GM18870 (cell line): ENCODE measurements around the gene FAM168A.
"Not testable (repeated sequence)": the region's sequence is repeated elsewhere in the genome, so short reads cannot be mapped to it uniquely, and the experiment has no call there.

Experiments
- ATAC-seq: cut with Tn5 transposase; IDR thresholded peaks from one replicate; pipeline ENCODE4 v1.9.1; 2021; ENCODE audit warnings: moderate library complexity; ENCODE audit not compliant: unreplicated experiment

FAM168A gene

DNA sequence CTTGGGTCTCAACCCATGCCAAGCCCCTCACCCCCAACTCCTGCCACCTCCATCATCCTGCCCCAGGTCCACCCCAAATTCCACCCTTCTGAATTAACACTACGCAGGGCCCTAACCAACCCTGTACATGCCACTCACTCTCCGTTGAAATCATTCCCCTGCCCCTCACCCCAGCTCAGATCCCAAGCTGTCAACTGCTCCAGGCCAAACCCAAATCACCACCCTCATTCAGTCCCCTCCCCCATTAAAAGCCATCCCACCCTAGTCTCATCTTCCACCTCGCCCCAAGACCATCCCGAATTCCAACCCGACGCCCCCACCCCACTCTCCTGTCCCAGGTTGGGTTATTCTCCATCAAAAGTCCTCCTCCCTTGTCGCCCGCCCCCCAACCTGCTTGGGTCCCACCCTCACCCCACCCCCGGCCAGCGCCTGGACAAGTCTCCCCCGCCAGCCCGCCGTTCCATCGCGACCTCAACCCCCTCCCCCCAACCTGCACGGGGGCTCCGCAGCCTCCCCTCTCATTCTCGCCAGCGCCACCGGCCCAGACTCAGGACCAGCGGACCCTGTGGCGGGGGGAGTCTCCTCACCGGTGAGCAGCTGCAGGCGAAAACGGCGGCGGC lies 466 bp downstream of the FAM168A start:
- peak; percentile 16 for ATAC-seq

DNA sequence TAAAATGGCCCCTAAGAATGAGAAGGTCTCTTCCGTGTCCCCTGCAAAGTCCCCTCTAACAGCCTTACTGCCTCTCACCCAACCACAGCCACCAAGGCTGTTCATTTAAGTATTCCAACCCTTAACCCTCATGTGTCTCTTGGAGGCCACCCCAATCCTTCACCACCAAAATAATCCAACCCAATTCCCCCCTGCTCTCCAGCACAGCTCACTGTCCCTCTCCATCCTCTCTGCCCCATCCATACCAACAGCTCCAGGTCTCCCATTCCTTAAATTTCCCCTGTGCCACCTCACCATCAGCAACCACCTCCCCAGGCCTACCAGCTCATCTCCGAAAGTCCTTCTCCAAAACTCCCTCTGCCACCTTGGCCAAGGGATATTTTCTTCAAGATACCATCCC lies 1.4 kb downstream of the FAM168A start:
- ATAC-seq, result no peak

- ATAC-seq, result no peak
These were observed 5.3 kb downstream of the FAM168A start for GRCh38 chr11:73592640-73593039.

GRCh38 chr11:73591743-73592142 lies 6.2 kb downstream of the FAM168A start:
- ATAC-seq, result no peak

- no peak for ATAC-seq
These were observed 6.9 kb downstream of the FAM168A start for GRCh38 chr11:73590991-73591390.

DNA sequence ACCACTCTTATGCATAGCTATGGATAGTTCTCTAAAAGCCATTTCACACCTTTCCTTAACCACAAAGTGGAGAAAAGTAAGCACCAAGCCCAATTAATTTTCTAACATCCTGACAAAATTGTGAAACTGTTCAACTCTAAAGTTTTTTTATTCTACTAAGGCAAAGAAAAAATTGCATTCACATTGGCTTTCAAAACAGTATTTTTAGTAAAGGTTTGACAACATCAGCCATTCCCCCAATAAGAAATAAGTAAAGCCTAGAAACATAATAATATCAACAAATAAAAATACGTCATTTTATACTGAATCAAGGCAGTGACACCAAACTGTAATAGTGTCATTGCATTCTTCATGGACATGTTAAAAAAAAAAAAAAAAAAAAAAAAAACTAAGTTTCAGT lies 11.1 kb downstream of the FAM168A start:
- no peak for ATAC-seq

DNA sequence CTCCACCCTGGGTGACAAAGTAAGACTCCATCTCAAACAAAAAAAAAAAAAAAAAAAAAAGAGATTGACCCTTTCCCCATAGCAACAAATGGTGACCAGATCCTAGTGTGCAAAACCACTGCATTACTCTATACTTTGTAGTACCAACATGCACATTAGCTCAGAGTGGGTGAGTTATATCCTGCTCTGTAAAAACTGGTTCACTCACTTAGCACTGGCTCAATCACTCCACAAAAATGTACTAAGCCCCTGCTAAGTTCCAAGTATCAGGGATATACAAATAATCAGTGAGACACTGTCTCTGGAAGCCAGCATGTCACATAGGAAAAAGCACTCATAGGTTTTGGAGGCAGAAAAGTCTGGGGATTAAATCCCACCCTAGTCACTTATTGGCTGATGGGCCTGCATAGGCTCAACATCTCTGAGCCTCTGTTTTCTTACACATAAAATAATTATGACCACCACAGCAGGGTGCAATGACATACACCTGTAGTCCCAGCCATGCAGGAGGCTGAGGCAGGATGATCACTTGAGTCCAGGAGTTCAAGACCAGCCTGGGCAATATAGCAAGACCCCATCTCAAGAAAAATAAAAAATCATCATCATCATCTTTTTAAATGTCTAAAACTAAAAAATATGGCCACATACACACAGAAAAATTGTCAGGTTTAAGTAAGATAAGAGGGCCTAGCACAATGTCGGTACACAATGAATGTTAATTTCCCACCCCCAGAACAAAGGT lies 11.9 kb downstream of the FAM168A start:
- ATAC-seq, result no peak

GRCh38 chr11:73584831-73585230 lies 13.1 kb downstream of the FAM168A start:
- ATAC-seq, result no peak

GRCh38 chr11:73582653-73583052 lies 15.3 kb downstream of the FAM168A start:
- ATAC-seq, result no peak

DNA sequence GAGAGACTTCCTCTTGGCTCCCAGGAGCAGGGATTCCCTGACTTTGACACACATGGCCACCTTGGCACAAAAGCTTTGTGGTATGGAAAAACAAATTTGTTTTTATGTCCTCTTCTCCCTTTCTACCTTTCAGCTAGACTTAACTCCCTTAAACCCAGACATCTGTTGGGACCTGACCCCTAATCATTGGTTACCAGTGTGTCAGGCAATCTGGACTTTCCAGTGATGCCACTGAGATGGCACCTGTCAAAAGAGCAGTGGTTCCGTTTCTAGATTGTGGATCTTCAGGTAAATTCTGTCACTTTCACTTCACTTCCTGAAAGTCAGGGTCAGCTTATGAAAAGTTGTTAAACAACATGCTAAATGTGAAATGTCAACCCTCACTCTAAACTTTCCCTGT lies 17.2 kb downstream of the FAM168A start:
- not testable (repeated sequence) for ATAC-seq

- ATAC-seq, result no peak
These were observed 18.1 kb downstream of the FAM168A start for GRCh38 chr11:73579641-73580434.

DNA sequence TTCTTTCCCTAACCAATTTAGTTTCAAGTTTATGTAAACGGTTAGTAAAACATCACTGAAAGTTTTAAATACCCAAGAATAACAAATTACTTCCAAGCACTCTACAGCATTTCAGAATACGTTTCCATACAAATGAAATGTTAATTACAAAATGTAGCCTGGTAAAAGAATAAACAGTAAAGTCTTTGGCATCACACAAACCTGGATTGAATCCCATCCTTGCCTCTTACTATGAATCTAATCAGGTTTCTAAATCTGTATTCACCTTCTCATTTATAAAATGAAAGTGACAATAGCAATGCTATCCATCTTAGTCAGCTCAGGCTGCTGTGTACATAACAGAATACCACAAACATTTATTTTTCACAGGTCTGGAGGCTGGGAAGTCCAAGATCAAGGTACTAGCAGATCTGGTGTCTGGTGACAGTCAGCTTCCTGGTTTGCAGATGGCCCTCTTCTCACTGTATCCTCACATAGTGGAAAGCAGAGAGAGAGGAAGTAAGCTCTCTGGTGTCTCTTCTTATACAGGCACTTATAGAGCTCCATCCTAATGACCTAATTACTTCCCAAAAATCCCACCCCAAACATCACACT lies 19.2 kb downstream of the FAM168A start:
- ATAC-seq, result no peak

DNA sequence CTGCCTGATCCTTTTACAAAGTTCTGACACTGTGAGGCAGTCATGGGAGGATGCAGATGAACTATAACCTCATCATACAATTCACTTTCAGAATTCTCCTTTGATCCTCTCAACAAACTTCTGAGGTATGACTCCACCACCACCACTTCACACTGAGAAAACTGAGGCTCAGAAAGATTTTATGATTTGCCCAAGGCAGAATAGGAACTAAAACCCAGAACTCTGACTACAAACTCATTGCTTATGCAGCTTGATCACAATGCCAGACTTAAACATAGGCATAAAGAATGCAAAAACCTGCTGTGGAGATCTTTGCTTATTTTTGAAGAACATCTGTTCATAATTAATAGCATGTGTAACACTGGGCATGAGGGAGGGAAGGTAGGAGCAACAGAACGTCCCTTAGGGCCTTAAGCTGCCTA lies 20.4 kb downstream of the FAM168A start:
- no peak for ATAC-seq

GRCh38 chr11:73576185-73576614 lies 21.7 kb downstream of the FAM168A start:
- no peak for ATAC-seq

- not testable (repeated sequence) for ATAC-seq
These were observed 25.9 kb downstream of the FAM168A start for GRCh38 chr11:73571982-73572381.

DNA sequence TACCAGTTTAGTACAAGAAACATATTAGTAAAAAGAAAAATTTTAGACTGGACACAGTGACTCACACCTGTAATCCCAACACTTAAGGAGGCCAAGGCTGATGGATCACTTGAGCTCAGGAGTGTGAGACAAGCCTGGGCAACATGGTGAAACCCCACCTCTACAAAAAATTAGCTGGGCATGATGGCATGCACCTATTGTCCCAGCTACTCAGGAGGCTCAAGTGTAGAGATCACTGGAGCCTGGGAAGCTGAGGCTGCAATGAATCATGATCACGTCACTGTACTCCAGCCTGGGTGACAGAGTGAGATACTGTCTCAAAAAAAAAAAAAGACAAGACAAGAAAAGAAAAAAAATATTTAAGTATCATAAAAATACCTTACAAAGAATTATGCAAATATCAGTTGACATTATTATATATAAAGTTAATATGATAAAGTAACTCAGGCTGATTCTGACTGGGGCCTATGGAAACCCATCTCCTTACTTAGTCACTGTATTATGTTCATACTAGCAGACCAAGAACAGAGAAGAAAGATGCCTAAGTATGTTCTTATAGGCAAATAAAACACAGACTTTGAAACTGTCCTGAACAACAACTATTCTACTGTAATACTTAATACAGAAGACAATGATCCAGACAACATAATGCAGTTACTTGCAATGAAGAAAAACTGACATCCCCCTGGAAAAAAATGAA lies 27.3 kb downstream of the FAM168A start:
- ATAC-seq, result no peak

- ATAC-seq, result no peak
These were observed 30.7 kb downstream of the FAM168A start for GRCh38 chr11:73566977-73567755.

DNA sequence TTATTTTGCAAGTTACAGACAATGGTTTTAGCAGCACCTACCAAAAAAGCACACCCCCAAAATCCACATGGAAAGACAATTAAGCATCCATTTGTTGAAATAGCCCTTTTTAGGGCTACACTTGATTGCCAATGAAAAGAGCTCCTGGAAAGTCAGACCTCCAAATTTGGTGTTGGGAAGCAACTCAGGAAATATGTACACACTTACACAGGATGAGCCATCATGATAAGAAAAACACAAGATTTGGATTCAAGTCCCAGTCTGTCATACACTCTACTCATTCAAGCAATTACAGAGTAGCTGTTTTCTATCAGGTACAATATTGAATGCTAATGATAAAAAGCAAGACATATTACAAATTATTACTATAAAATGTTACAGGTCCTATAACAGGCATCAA lies 31.5 kb downstream of the FAM168A start:
- ATAC-seq, result no peak

DNA sequence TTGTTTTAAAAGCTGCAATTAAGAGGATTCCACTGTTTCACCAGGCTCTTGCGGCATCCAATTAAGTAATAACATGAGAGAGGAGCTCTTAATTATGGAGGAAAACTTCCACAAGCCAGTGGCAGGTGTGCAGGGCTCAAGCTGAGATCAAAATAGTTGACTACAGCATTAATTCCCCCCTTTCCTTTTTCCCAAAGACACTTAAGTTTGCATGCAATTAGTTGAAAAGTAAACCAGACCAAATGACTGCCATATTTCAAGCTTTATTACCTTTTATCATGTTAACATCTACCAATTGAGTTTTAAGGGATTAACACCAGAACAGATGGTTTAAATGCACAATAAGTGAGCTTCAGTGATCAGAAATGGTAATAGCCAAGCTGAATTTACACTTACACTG lies 32.1 kb downstream of the FAM168A start:
- no peak for ATAC-seq

DNA sequence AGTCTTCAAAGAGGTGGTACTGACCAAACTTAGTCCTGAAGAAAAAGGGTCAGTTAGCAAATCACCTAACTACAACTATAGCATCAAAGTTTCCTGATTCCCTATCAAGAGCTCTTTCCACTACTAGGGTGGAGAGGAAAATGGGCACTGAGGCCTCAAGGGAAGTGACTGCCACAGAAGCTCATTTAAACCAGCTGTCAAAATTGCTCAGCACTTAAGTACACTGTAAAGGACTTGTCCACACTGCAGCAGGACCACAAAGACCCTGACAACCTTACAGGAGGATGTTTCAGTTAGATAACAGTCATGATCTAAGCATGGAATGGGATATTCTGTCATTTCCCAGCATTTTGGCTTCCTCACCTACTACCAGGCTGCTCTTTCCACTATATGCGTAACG lies 33.0 kb downstream of the FAM168A start:
- no peak for ATAC-seq
